Raji (cell line): ENCODE results near the gene HNRNPF.

Experiments used
- POLR2A ChIP-seq: IDR thresholded peaks from 2 replicates; pipeline ENCODE4 v1.6.1; 2011; ENCODE audit warnings: low read depth, low read length, control low read depth; ENCODE audit not compliant: insufficient read depth

HNRNPF gene

GRCh38 chr10:43424416-43424815 lies 15.4 kb upstream of the HNRNPF start:
- no peak for TF ChIP-seq POLR2A

- TF ChIP-seq POLR2A: no peak
Observed at GRCh38 chr10:43421519-43421918, 12.5 kb upstream of the HNRNPF start.

GRCh38 chr10:43421201-43421507 lies 12.2 kb upstream of the HNRNPF start:
- no peak for TF ChIP-seq POLR2A

- TF ChIP-seq POLR2A: peak; percentile 77
Observed at GRCh38 chr10:43420369-43421200, 11.6 kb upstream of the HNRNPF start.

GRCh38 chr10:43419997-43420368 lies 11.0 kb upstream of the HNRNPF start:
- no peak for TF ChIP-seq POLR2A

- TF ChIP-seq POLR2A: 0 out of 2 replicates have a peak, but pooled peaks have one; percentile 8
Observed at GRCh38 chr10:43417950-43418768, 9.2 kb upstream of the HNRNPF start.

GRCh38 chr10:43415544-43415943 lies 6.6 kb upstream of the HNRNPF start:
- TF ChIP-seq POLR2A: no peak

GRCh38 chr10:43411536-43411935 lies 2.5 kb upstream of the HNRNPF start:
- no peak for TF ChIP-seq POLR2A

GRCh38 chr10:43410345-43410744 lies 1.4 kb upstream of the HNRNPF start:
- TF ChIP-seq POLR2A: no peak

- peak; percentile 66 for TF ChIP-seq POLR2A
Observed at GRCh38 chr10:43409385-43410109, 561 bp upstream of the HNRNPF start.

- no peak for TF ChIP-seq POLR2A
Observed at GRCh38 chr10:43408331-43408709, 666 bp downstream of the HNRNPF start.

GRCh38 chr10:43407576-43408330 lies 1.2 kb downstream of the HNRNPF start:
- TF ChIP-seq POLR2A: peak; percentile 79

- TF ChIP-seq POLR2A: no peak; the same call in 1 of the 2 replicates
Observed at GRCh38 chr10:43407148-43407575, 1.8 kb downstream of the HNRNPF start.

- TF ChIP-seq POLR2A: no peak
Observed at GRCh38 chr10:43404704-43405084, 4.3 kb downstream of the HNRNPF start.
